GM10248 (cell line): ENCODE data around the gene DEPDC1.
"Not testable (repeated sequence)": the region's sequence is repeated elsewhere in the genome, so short reads cannot be mapped to it uniquely, and the experiment has no call there.

Experiments
- CTCF ChIA-PET: fragments of 300-600 bp; sonication (Branson Sonifier 250); formaldehyde crosslinking; extraction: SDS; loops from one replicate; lab custom pipeline; 2021; ENCODE audit warnings: antibody characterized with exemption; lab: Yijun Ruan, JAX
- POLR2A ChIA-PET: fragments of 350-650 bp; sonication (Branson Sonifier 250); formaldehyde crosslinking; extraction: SDS; loops from one replicate; lab custom pipeline; 2020; ENCODE audit warnings: antibody characterized with exemption; lab: Yijun Ruan, JAX
- DNase-seq: peaks from one replicate; pipeline ENCODE4 v3.0.0; 2012; ENCODE audit errors: extremely low spot score
- TF ChIP-seq, protein P1 (sequence below): IDR thresholded peaks from 2 replicates; pipeline ENCODE4 v1.5.1; 2012; ENCODE audit warnings: mild to moderate bottlenecking, low read depth; ENCODE audit errors: extremely low read depth, missing control alignments, control extremely low read depth

DEPDC1 gene

GRCh38 chr1:68484618-68485017, 12.3 kb downstream of the DEPDC1 start:
- TF ChIP-seq, protein P1, sequence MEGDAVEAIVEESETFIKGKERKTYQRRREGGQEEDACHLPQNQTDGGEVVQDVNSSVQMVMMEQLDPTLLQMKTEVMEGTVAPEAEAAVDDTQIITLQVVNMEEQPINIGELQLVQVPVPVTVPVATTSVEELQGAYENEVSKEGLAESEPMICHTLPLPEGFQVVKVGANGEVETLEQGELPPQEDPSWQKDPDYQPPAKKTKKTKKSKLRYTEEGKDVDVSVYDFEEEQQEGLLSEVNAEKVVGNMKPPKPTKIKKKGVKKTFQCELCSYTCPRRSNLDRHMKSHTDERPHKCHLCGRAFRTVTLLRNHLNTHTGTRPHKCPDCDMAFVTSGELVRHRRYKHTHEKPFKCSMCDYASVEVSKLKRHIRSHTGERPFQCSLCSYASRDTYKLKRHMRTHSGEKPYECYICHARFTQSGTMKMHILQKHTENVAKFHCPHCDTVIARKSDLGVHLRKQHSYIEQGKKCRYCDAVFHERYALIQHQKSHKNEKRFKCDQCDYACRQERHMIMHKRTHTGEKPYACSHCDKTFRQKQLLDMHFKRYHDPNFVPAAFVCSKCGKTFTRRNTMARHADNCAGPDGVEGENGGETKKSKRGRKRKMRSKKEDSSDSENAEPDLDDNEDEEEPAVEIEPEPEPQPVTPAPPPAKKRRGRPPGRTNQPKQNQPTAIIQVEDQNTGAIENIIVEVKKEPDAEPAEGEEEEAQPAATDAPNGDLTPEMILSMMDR: no peak
- CTCF ChIA-PET: interaction anchor here (1.1 kb wide), 1 partner anchor 364 kb away, joined by 3 read pairs; no protein-coding TSS in a partner anchor
- POLR2A ChIA-PET: no interaction called here
- no peak for DNase-seq

- ChIA-PET POLR2A (no interaction called here), CTCF (no interaction called here)
- TF ChIP-seq, protein P1: no peak
- DNase-seq: no peak
Measured at GRCh38 chr1:68481041-68481440, 15.8 kb downstream of the DEPDC1 start.

GRCh38 chr1:68479501-68479900, 17.4 kb downstream of the DEPDC1 start:
- DNase-seq: no peak
- TF ChIP-seq, protein P1: no peak
- ChIA-PET CTCF (interaction anchor here (1.1 to 2.5 kb wide), 6 partner anchors 8 to 363 kb away, joined by 3 to 6 read pairs (median 4); partner anchors contain the start of gene RPE65), POLR2A (no interaction called here)

- TF ChIP-seq, protein P1: no peak
- POLR2A ChIA-PET: no interaction called here
- CTCF ChIA-PET: interaction anchor here (1.0 to 2.5 kb wide), 6 partner anchors 10 to 362 kb away, joined by 3 to 6 read pairs (median 4); partner anchors contain the start of gene RPE65
- no peak for DNase-seq
Measured at GRCh38 chr1:68478662-68479061, 18.2 kb downstream of the DEPDC1 start.

DNA sequence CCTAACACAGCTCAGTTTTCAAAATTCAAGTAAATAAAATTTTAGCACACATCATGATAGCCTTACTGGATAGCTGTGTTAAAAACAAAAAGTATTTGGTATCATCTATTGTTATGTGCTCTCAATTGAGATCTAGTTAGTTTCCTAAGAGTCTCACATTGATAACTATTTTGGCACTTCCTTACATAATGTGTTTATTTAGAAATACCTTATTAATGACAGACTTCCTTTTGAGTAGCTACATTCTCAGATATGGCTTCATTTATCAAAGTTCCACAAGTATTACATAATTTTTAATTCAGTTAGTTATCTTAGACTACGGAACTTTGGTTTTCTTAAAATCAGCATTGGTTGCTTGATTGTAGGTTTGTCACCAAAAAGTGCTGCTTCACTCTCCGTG, 20.3 kb downstream of the DEPDC1 start:
- POLR2A ChIA-PET: not testable (repeated sequence)

GRCh38 chr1:68473060-68473459, 23.8 kb downstream of the DEPDC1 start:
- POLR2A ChIA-PET: no interaction called here
- CTCF ChIA-PET: interaction anchor here (1.4 to 4.6 kb wide), 3 partner anchors 18 to 1266 kb away, joined by 3 to 13 read pairs (median 4); no protein-coding TSS in a partner anchor
- no peak for DNase-seq

More for the DNA sequence above, 20.3 kb downstream of the DEPDC1 start:
- not testable (repeated sequence) for DNase-seq
- CTCF ChIA-PET: interaction anchor here (2.4 to 2.5 kb wide), 2 partner anchors 10 to 12 kb away, joined by 6 read pairs; no protein-coding TSS in a partner anchor

More at GRCh38 chr1:68473060-68473459, 23.8 kb downstream of the DEPDC1 start:
- TF ChIP-seq, protein P1: no peak
